CD4-positive, alpha-beta T cell treated with Interleukin-1 beta for 1 hour (primary cell): Measurements from ENCODE around the gene LAMA2.

ENCODE experiments used
- DNase-seq, 2 donors: peaks; one replicate each; pipeline ENCODE4 v3.0.0-alpha.2; 2020 to 2022

Gene LAMA2

DNA sequence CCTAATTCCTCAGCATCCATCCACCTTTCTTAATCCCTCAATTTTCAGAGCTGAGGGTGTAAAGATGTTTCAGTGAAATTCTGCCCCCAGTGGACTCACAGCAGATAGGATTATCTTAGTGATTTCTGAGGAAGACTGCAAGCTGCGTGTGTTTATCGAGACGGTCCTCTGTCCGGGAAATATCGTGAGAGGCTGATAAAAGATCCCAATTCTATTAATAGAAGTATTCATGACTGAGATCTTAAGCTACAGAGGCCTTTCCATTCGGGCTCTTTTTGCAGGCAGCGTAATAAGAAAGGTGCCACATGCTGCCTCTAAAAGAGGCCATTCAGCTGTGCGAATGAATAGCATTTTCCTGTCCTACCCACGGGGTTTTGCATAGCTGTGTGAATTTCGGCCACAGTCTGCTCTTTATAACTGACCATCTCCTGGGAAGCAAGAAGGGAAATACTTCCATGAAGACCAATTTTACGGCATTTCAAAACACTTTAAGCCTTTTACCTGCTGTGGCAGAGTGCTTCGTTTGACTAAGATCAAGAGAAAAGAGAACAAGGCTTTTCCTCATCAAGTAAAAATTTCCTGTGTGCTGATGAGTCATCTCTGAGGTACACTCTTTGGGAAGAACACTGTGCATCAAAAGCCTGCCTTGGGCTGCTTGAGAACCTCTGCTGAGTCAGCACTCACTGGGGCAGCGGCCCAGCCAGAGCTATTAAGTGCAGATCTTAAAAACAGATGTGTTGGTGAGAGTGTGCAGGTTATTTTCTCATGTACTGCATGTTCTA lies 618.2 kb downstream of the LAMA2 start:
- peak in 1 of 2 donors; percentile 24 for DNase-seq

DNA sequence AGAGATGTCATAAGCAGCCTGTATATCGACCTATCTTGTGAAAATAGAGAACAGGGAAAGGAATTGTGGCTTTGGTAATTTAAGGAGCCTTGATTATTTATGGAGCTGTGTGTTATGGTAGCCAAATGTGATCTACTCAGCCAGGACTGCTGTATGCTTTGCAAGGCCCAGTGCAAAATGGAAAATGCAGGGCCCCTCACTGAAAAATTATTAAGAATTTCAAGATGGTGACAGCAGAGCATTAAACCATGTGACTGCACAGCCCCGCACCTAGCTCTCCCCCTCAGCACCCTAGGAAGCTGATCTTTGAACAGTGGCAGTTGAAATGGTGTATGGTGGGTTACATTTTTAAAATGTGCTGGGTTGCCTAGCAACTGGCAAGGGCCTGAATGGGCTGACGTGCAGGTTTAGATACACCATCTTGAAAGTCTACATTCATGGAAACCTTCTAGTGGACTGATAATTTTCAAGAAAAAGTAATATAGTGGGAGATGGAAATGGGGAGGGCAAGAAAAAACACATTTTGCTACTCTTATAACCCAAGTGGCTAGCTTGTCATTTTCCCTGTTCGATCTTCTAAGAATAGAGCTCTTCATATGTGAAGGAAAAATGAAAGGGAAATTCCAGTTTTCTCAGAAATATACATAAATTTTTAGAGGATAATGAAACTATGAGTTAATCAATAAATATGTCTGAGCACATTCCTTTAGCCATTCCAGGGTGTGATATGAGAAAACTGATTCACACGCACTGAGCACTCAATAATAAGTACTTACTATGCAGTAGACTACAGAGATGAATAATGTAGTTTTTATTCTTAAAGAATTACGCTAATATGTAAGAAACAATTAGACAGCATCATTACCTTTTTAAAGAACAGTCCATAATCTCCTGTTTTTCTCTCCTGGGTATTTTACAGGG lies 619.1 kb downstream of the LAMA2 start:
- DNase-seq: no peak

DNA sequence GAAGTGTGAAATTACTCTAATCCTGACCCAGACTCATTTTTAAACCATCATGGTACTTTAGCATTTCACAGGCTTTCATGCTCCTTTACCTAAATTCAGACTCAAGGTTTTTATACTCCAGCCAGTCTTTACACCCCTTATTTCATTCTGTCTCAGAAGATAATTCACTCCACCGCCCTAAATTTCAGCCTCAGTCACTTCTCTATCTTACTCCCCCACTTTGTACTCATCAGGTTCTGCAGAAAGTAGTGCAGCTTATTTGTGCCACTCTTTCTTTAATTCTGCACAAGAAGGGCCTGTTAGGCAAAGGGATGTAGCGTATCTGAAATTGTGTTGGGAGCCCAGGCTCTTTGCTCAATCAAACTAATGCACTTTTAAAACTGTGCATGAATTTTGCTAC lies 621.5 kb downstream of the LAMA2 start:
- DNase-seq: no peak

DNA sequence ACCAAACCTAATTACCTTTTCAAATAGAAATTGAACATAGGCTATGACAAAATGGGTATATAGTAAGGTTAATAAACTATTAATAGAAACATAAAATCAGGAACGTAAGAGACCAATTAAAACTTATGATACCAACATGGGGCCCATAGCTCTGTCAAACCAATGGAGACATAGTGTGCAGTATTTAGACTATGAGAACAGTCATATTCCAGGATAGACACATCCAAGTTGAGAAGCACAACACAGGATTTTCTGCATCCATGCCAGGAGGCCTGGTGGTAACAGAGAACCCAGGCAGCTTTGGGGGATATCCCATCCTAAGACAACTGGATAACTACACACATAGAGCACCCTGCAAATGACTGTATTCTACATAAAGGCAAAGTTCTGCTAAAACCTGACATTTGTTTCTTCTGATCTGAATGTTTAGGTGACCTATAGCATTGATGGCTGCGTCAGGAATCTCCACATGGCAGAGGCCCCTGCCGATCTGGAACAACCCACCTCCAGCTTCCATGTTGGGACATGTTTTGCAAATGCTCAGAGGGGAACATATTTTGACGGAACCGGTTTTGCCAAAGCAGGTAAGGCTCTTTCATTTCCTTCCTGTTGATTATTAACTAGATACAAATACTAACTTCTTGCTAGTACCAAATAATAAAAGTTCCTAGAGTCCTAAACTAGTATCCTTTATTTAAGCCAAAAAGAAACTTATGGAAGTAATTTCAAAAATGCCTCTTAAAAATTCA lies 624.3 kb downstream of the LAMA2 start:
- no peak for DNase-seq

DNA sequence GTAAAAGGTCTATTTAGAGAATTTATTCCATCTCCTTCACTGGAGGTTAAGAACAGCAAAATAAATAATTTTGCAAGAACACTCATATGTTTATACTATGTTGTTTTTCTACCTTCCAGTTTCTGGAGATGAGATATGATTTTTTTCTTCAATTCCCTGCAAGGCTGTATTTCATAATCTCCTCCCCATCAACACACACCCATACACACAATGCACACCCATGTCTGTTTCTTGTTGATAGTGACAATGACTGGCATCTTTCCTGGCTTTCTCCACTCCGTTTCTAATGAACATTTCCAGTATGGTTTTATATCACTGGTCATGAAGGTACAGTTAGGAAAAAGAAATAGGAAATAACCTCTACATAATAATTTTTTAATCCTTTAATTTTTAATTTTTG lies 624.9 kb downstream of the LAMA2 start:
- no peak for DNase-seq

DNA sequence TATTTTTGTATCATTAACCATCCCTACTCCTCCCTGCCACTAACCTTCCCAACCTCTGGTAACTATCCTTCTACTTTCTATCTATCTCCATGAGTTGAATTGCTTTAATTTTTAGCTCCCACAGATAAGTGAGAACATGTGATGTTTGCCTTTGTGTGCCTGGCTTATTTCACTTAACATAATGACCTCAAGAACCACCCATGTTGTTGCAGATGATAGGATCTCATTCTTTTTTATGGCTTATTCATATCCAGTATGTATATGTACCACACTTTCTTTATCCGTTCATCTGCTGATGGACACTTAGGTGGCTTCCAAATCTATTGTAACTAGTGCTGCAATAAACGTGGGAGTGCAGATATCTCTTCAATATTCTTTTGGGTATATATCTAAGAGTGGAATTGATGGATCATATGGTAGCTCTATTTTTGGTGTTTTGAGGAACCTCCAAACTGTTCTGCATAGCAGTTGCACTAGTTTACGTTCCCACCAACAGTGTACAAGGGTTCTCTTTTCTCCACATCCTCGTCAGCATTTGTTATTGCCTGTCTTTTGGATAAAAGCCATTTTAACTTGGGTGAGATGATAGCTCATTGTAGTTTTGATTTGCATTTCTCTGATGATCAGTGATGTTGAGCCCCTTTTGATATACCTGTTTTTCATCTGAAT lies 625.7 kb downstream of the LAMA2 start:
- no peak for DNase-seq

DNA sequence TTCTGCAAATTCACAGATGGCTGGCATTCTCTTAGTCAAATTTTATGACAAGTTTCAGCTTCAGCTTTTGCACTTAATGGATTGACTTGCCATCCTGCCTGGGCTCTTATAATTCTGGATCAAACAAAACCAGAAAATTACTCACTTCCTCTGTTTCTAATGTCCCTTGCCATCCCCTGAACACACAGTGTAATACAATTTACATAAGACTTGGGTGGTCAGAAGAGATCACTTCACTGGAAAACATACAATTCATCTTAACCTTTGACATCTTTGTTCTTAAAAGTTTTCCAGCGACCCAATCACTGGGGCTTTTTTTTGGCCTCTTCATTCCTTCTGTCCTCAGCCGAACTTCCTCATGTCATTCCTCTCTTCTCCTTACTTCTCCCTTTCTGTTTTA lies 628.0 kb downstream of the LAMA2 start:
- no peak for DNase-seq

DNA sequence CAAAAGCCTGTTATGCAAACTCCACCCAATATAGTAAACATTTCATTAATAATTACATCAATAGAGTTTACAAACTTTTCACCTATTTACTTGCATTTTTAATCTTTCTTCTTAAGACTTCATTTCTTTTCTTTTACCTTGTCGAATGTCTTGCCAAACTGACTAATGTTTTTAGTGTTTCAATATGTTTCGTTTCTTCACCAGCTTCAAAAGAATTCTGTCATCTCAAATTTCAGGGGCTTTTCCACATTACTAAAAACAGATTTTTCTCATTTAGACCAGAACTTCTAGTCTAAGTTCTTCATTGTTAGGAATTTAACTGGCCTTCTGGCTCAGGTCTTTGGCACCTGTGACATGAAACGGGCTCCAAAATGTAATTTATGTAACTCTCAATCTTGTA lies 630.5 kb downstream of the LAMA2 start:
- no peak for DNase-seq

DNA sequence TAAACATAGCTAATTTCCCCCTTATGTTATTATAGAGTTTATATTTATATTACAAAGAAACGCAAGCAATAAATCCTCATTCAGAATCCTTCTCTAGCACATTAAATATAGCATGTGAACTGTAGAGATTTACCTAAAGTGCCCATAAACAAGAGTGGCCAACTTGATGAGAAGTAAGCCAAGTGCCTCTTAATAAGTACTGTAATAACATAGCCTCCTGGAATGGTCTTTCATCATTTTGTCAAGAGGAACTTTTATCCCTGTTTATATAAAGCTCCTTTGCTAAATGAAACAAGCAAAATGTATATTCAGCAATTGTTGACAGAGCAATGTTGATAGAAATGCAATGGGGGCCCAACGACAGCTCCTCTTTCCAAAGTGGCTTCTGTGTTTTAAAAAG lies 632.1 kb downstream of the LAMA2 start:
- DNase-seq: no peak

DNA sequence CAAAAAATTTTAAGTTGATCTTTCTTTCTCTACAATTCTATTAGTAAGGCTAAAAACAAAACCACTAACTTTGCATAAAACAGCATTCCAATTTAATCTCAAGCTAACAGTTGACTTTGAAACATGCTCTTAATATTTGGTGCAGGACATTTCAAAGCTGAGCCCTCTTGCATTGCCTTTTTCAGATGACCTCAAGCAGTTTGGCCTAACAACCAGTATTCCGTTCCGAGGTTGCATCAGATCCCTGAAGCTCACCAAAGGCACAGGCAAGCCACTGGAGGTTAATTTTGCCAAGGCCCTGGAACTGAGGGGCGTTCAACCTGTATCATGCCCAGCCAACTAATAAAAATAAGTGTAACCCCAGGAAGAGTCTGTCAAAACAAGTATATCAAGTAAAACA lies 633.1 kb downstream of the LAMA2 start:
- no peak for DNase-seq

DNA sequence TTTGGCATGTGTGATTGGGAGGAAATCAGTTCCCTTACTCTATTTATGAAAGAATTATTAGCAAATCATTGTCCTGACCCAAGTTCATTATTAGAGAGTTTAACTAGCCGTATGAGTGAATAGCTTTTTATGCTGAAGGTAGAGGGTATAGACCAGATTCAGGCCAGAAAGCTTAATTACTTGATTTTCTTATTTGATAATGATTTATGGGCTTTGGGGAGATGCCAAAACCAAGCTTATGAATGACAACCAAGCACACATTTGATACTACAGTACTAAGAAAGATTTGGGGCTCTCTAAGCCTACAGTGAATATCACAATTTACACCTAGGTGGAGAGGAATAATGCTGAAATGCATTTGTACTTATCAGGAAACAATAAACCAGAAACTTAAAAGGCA lies 633.8 kb downstream of the LAMA2 start:
- no peak for DNase-seq

DNA sequence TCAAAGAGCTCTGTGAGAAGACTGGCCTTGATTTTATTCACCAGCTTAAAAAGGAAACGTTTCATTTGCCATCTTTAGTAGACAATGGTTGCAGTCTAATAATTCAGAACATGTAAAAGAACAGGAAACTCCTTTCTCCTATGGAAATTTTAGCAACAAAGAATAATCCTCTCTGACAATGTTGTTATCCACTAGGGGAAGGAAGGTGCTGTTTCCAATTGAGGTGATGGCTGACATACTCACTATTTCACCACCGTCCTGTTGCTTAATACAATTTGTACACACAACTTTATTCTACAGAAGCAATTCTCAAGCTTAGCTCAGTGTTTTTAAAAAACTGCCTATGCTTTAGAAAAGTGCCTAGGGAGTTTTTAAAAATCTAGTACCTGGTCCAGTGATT lies 634.4 kb downstream of the LAMA2 start:
- no peak for DNase-seq

DNA sequence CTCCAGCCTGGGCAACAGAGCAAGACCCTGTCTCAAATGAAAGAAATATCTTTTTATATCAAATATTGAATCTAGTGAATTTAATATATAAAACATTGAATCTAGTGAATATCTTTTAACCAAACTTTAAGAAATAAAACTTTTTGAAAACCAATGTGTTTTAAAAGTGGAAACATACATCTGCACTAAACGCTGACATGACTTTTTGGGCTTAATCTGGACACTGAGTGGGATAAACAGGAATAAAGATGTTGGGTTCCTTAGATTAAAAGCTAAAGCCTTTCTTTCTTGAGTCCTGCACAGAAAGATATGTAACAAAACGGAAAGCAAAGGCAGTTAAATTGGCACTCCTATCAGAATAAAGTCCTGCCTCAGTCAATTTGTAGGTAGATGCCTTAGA lies 636.8 kb downstream of the LAMA2 start:
- no peak for DNase-seq

DNA sequence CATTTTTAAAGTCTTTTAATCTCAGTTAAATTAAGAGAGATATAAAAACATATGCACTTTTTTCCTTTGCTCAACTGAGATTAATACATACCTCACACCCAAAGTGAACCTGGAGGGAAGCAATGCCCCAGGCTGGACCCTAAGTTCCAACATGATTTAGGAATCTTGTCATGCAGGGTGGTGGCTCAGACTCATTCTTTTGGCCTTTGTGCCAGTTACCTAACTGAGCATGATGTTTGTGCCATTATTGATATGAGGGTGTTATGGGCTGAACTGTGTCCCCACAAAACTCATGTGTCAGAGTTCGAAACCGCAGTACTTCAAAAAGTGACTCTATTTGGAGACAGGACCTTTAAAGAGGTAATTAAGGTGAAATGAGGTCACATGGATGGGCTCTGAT lies 639.0 kb downstream of the LAMA2 start:
- DNase-seq: no peak

DNA sequence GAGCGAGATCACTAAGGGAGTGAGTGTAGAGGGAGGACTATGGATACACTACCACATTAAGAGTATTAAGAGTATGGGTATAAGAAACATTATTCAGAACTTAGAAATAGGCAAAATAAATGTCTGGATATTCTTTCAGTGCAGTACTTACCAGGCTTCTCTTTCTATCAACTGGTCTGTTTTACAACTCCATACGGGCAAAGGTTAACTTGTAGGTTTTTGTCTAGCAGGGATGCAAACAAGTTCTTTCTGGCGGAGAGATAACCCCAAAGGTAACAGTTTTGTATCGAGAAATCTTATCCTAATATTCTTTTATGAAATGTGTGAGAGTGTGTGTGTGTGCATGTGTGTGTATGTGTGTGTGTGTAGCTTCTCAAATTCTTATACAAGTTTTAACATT lies 640.9 kb downstream of the LAMA2 start:
- DNase-seq: no peak

DNA sequence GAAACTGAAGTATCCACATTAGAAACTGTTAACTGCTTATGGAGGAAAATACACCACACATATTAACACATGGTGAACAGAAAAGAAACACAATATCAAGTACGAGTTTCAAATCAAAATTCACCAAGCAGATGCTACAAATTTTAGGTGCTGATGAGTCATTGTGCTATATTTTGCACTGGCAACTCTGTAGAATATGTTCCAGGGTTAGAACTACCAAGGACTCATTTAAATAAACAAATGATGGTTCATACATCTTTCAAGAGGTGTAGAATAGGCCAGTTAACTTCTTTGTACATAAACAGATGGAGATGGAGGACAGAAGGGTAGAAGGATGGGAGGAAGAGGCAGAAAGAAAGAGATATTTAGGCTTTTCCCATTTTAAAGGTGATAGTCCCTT lies 642.1 kb downstream of the LAMA2 start:
- no peak for DNase-seq

DNA sequence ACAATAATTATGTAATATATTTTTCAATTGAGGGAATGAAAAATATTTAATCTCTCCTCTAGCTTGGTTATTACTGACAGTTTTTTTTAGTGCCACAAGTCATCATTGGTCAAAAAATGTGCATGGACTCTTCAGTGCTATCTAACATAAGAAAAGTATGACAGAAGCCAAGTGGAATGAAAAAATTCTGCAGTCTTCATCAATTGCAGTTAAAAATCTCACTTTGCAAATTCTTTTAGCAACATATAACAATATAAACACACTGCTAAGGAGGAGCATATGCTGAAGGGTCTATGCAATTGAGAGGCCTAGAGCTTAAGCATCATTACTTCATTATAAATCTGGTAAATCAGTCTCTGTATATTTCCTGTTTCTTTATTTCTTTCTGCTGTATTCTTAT lies 652.0 kb downstream of the LAMA2 start:
- no peak for DNase-seq

DNA sequence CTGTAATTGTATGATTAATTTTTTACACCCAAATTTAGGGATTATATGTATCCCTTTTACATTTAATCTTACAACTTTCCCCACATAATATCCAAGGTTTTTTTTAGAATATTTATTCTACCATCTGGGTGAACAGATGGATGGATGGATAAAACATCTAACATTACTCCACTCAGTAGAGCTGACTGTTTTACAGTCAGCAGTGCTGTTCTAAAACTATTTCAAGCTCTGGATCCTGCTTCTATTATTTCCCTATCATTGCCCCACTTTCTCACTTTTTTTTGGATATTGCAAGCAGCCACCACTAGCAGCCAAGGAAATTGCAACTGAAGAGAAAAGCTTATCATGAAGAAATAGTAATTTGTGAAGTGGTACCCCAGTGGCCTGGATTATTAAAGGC lies 653.3 kb downstream of the LAMA2 start:
- DNase-seq: no peak

DNA sequence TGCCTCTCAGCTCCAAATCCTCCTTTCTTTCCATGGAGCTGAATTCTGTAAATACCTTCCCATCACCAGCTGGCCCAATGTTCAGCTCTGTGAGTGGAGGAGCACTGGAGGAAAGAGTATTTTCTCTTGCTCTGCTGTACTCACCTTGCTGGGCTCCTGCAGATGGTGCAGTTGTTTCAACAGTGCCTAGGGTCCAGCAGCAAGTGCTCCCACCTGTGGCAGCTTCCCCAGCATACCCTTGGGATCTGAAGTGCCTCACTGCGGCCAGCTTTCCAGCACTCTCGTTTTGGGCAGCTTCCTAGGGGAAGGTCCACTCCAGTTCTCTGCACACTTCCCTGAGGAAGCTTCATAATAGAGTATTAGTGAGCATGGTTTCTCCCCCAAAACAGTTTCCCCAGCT lies 656.1 kb downstream of the LAMA2 start:
- no peak for DNase-seq

DNA sequence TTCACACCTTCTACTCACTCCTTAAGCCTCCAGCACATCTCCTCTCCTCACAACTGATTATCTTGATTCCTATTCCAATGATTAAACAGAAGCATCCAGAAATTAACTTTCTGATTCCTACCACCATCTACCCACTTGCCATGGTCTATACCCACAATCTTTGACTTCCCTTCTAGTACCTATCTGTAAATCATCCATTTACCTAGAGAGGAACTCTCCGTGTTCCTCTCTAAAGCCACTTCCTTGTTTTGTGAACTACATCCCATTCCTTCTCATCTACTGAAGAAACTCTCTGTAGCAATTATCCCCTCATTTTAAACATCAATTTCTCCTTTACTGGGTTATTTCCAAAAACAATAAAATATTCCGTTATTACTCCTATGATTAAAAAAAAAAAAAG lies 659.8 kb downstream of the LAMA2 start:
- DNase-seq: no peak

DNA sequence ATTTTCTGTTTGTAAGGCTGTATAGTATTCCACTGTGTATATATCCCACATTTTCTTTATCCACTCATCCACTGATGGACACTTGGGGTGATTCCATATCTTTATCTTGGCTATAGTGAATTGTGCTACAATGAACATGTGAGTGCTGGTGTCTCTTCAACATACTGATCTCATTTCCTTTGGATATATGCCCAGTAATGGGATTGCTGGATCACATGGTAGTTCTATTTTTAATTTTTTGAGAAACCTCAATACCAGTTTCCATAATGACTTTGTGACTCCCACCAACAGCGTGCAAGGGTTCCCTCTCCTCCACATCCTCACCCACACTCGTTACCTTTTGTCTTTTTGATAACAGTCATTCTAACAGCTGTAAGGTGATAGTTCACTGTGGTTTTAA lies 661.0 kb downstream of the LAMA2 start:
- no peak for DNase-seq

DNA sequence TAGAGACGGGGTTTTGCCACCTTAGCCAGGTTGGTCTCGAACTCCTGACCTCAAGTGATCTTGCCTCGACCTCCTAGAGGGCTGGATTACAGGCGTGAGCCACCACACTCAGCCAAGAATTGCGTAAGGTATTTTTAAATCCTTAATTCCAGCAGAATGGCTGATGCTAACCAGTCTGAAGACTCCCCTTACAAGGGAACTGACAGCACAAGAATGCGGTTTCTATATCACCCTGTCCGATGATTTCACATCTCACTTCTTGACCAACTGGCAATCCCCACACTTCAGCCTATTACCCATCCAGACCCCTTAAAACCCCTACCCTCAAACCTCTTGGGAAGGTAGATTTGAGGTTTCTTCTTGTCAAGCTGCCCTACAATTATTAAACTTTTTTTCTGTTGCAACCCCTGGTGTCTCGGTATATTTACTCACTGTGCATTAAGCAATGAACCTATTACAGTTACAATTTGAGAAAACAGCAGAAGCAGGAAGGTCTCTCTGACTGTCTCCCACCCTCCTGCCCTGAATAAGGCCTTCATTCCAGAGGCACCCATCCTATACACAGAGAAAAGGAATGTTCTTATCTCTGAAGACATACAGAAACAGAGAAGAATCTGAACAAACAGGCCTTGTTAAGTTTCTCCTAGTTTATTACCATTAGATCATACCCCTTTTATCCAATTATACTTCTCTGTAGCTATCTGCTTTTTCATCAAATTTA lies 662.1 kb downstream of the LAMA2 start:
- DNase-seq: no peak
